GM21786 (cell line): Measurements from ENCODE around the gene SELENON.

Source experiments
- ATAC-seq: cut with Tn5 transposase; IDR thresholded peaks from one replicate; pipeline ENCODE4 v1.9.1; 2021; ENCODE audit not compliant: unreplicated experiment

Gene SELENON, protein sequence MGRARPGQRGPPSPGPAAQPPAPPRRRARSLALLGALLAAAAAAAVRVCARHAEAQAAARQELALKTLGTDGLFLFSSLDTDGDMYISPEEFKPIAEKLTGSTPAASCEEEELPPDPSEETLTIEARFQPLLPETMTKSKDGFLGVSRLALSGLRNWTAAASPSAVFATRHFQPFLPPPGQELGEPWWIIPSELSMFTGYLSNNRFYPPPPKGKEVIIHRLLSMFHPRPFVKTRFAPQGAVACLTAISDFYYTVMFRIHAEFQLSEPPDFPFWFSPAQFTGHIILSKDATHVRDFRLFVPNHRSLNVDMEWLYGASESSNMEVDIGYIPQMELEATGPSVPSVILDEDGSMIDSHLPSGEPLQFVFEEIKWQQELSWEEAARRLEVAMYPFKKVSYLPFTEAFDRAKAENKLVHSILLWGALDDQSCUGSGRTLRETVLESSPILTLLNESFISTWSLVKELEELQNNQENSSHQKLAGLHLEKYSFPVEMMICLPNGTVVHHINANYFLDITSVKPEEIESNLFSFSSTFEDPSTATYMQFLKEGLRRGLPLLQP

DNA sequence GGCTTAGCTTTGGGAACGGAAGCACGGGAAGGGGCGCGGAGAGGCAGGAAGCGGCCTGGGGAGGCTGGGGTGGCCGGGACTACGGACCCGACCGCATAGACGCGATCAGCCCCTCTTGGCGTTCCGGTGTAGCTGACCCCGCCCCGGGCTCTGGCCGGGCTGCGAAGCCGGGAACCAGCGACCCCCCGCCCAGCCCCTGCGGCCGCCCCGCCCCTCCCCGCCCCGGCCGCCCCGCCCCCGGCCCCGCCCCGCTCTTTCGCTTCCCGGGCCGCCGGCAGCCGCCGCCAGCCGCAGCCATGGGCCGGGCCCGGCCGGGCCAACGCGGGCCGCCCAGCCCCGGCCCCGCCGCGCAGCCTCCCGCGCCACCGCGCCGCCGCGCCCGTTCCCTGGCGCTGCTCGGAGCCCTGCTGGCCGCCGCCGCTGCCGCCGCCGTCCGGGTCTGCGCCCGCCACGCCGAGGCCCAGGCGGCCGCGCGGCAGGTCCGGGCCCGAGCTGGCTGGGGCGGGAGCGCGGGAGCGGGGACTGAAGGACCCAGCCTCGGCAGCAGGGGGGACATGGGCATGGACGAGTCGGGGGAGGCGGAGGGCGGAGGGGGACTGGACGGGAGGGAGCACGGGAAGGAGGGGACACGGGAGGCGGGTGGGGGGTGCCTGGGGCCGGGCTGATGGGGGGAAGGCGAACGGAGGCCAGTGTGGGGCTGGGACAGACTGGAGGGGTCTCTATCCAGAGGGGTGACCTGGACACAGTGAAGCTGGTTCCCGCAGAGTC lies at the start of gene SELENON:
Gene SELENON, plus strand, starts transcription at position 259 of the 768 bp plus-strand sequence. Its CDS starts 38 bp downstream, at position 297.
- no peak for ATAC-seq

DNA sequence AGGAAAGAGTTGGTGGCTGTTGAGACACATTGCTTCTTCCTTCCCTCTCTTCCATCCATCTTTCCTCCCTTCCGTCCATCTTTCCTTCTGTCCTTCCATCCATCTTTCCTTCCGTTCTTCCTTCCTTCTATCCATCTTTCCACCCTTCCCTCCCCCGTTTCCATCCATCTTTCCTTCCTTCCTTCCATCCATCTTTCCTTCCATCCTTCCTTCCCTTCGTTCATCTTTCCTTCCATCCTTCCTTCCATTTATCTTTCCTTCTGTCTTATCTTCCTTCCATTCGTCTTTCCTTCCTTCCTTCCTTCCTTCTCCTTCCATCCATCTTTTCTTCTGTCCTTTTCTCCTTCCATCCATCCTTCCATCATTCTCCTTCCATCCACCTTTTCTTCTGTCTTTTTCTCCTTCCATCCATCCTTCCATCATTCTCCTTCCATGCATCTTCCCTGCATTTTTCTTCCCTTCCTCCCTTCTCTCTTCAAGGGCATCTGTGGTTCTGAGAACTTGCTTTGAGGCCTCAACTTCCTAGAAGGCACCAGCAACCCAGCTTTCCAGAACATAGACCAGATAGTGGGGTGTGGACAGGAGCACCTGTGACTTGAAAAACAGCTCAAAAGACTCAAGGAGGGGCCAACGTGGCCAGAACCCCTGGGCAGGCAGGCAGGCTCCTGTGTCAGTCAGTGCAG lies 48.9 kb upstream of the SELENON start:
- no peak for ATAC-seq

DNA sequence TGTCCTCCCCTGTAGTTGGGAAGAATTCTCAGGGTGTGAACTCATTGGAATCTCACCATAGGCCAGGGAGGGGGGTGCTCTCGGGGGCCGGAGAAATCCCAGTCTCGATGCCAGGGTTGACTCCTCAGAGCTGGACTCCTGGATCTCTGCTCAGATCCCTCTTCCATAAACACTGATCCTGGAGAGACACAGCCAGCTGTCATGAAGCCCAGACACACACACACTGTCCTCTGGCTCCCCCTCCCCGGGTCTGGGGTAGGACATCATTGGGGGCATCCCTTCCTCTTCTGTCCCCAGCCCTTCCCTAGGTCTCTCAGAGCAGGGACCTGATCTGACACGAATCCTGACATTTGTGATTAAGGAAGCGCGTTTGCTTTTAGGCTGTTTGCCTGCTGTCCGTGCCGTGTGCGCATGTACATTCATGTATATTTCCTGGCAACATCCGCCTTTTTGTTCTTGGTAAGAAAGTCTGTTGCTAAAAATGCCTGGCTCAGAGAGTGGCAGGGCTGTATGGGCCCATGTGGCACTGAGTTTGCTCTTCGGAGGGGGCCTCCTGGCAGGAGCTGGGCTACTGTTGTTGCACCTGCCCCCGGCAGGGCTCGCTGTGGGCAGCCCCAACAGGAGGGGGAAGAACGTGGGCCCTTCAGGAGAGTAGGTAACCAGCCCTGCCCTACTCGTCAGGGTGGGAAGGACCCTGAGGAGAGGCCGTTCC lies 45.4 kb upstream of the SELENON start:
- no peak for ATAC-seq

DNA sequence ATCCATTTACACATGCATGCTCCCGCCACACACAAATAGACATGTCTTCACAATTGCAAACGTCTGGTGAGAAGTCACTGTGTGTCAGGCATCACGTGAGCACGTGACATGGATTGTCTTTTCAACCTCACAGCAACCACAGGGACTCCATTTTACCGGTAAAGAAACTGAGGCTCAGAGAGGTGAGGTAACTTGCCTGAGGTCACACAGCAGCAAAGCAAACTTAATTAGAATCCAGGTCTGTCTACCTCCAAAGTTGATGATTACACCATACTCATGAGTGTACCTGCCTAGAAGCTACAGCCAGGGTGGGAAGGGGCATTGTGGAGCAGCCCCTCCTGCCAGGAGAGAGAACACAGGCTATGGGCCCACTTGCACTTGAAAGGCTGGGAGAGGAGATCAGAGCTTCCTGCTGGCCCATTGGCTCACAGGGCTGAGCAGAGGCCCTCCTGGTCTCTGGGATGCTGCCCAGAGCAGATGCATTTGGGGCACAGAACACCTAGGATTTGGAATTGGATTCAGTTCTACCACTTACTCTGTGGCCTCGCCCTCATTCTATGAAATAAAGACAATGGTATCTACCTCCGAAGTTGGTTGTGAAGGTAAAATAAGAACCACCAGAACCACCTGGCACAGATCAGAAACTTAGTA lies 44.4 kb upstream of the SELENON start:
- ATAC-seq, result no peak

DNA sequence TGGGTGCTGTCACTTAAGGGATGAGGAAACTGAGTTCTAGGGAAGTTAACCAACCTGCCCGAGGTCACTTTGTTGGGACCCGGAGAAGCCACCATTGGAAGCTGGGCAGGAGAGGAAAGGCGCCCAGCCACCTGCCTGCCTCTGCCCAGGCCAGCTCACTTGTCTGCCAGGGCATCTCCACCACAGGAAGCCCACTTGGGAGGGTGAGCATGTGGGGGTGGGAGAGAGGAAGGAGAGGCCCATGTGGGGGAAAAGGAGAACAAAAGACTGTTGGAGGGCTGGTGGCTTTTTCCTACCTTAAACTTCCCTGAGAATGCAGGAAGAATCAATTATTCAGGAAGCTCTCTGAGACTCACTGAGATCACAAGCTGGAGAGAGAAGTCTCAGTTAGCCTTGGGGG lies 43.8 kb upstream of the SELENON start:
- ATAC-seq, result no peak

GRCh38 chr1:25757151-25757845 lies 42.7 kb upstream of the SELENON start:
- ATAC-seq, result no peak

DNA sequence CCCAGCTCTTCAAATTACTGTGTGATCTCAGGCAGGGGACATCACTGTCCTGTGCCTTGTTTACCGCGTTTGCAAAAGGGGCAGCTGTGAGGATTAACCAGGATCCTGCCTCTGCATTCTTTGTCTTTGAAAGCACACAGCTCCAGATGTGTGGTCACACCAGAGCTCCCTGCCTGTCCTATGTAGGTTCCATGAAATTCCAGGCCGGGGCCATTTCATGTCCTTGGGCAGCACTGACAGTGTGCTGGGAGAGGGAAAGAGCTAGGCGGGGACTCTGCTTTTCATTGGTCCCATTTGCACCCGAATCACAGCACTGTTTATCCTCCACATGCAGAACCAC lies 42.2 kb upstream of the SELENON start:
- ATAC-seq, result no peak

DNA sequence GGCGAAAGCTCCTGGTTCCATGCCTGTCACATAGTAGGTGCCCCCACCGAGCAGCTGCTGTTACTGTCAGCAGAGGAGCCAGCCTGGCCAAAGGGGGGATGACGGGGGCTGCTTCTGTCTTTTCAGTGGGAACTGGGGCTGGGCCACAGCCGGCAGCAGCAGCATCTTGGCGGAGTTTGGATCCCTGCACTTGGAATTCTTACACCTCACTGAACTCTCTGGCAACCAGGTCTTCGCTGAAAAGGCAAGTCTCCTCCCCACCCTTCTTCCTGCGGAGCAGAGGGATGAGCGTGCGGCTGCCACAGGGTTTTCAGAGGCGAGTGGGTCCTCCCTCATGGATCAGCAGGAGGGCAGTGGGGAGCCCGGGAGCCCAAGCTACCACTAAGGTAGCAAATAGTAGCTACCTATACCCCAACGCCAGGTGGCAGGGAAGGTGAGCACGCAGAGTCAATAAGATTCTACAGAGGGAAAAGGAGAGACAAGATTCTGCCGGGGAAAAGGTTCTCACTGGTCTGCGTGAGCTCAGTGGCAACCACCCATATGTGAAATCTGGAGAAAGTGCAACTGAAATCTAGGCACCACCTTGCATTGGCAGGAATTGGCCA lies 41.4 kb upstream of the SELENON start:
- ATAC-seq, result no peak

GRCh38 chr1:25760122-25760719 lies 39.8 kb upstream of the SELENON start:
- no peak for ATAC-seq

DNA sequence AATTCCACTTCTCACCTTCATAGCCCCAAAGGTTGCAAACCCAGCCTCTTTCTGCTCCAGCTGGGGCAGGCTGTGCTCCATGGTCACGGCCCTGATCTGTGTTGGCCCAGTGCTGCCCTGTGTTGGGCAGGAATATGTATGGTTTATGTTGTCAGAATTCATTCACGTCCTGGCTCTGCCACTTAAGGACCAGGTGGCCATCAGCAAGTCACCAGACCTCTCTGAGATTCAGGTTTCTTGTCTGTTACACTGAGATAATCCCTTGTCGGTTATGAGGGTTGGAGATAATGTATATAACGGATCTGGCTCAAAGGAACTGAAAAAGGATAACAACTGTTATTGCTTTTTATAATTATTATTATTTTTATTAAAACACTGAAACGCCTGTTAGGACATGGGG lies 39.1 kb upstream of the SELENON start:
- ATAC-seq, result no peak

- no peak for ATAC-seq
Observed at GRCh38 chr1:25763493-25763892, 36.5 kb upstream of the SELENON start.

GRCh38 chr1:25765136-25765922 lies 34.7 kb upstream of the SELENON start:
- ATAC-seq, result no peak

GRCh38 chr1:25765923-25766589 lies 33.9 kb upstream of the SELENON start:
- ATAC-seq, result no peak

- ATAC-seq, result no peak
Observed at GRCh38 chr1:25766721-25767436, 33.1 kb upstream of the SELENON start.

DNA sequence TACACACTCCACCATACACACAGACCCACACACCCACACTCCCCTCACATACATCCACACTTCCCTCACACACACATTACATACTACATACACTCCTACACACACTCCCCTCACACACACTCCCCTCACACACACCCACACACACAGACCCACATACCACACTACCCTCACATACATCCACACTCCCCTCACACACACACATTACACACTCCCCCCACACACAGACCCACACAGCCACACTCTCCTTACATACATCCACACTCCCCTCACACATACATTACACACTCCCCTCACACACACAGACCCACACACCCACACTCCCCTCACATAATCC lies 32.6 kb upstream of the SELENON start:
- no peak for ATAC-seq

GRCh38 chr1:25768999-25769398 lies 31.0 kb upstream of the SELENON start:
- ATAC-seq, result no peak
